Psoas muscle (tissue), 8 donors: Measurements from ENCODE around the gene ACOXL. TPM values are rescaled to one million over a fixed set of nuclear protein-coding genes. Genes with fewer than 3 reads are reported as not detected.

ENCODE experiments used
- ATAC-seq, 4 donors: fragments of 200-7000 bp; cut with Tn5 transposase; one replicate each; pipeline ENCODE4 v1.9.1; 2020; ENCODE audit warnings: moderate library complexity in 3 of 4, mild to moderate bottlenecking in 2 of 4
- DNase-seq, 2 donors: peaks; one replicate each; pipeline ENCODE4 v3.0.0-alpha.2; 2020
- H3K27ac ChIP-seq: fragments of 200-600 bp; one replicate; pipeline ENCODE4 v1.8.0; 2022
- H3K27me3 ChIP-seq, 3 donors: fragments of 200-600 bp in 1 of 3; one replicate each; pipeline versions ENCODE4 v1.6.1 to v1.8.0; 2013 to 2022; ENCODE audit warnings: low read length in 2 of 3, mild to moderate bottlenecking in 2 of 3, moderate library complexity in 1 of 3; ENCODE audit not compliant: insufficient read depth in 3 of 3
- H3K36me3 ChIP-seq, 2 donors: fragments of 200-600 bp in 1 of 2; one replicate each; pipeline versions ENCODE4 v1.6.1 to v1.8.0; 2013 to 2022; ENCODE audit warnings: low read depth in 1 of 2, mild to moderate bottlenecking in 1 of 2, moderate library complexity in 1 of 2; ENCODE audit not compliant: insufficient read depth in 1 of 2
- H3K4me1 ChIP-seq: fragments of 200-600 bp; one replicate; pipeline ENCODE4 v1.8.0; 2022
- H3K4me3 ChIP-seq: fragments of 200-600 bp; one replicate; pipeline ENCODE4 v1.8.0; 2022; ENCODE audit warnings: mild to moderate bottlenecking
- H3K9me3 ChIP-seq: fragments of 200-600 bp; one replicate; pipeline ENCODE4 v1.8.0; 2022
- WGBS, 3 donors: extraction: QIAGEN DNeasy Blood & Tissue Kit; methylation state at CpG; one replicate each; pipeline versions ENCODE4 v1.1.6 to v1.1.7; 2013; 5-methylcytosine and 5-hydroxymethylcytosine counted together
- intact Hi-C, 2 donors: fragments of 100-400 bp; cut with DNase I; formaldehyde crosslinking; loops; one replicate each; pipeline versions ENCODE4 v1.11.0 to v1.14.2; 2022
- polyA plus RNA-seq, 3 donors: library from polyadenylated mRNA; stranded (reverse); fragments of 200-250 nt; gene quantifications; one replicate each; pipeline ENCODE4 v1.2.3, GENCODE V29; 2013
- total RNA-seq, 4 donors: library from RNA; stranded (reverse); fragmentation: NEBNext Ultra II Directional in 2 of 4; extraction: Animal tissue kit (Norgen Biotek cat#: 25700) in 2 of 4; gene quantifications; one replicate each; pipeline versions ENCODE4 v1.2.1 to v1.2.4, GENCODE V29; 2021 to 2023
- TF ChIP-seq, protein P1 (sequence below): fragments of 200-600 bp; IDR thresholded peaks from one replicate; pipeline ENCODE4 v1.8.0; 2022; ENCODE audit warnings: antibody characterized with exemption
- donor health status: healthy with polysubstance abuse.
- donor health status: DM: no; HTN: no; CAD: no; lungs with moderate emphysema.
- donor health status: Bipolar disorder and iron deficiency.
- donor health status: healthy.
- donor health status: DM: yes; HTN: yes; CAD: no.
- donor health status: DM: no; HTN: no; CAD: no.
- donor health status: DM: no; HTN: no; CAD: no.
- donor health status: DM: yes; HTN: yes; CAD: no.

The ACOXL gene
- total and polyA plus RNA-seq, 7 donors: 0.01 TPM; not detected in 6

DNA sequence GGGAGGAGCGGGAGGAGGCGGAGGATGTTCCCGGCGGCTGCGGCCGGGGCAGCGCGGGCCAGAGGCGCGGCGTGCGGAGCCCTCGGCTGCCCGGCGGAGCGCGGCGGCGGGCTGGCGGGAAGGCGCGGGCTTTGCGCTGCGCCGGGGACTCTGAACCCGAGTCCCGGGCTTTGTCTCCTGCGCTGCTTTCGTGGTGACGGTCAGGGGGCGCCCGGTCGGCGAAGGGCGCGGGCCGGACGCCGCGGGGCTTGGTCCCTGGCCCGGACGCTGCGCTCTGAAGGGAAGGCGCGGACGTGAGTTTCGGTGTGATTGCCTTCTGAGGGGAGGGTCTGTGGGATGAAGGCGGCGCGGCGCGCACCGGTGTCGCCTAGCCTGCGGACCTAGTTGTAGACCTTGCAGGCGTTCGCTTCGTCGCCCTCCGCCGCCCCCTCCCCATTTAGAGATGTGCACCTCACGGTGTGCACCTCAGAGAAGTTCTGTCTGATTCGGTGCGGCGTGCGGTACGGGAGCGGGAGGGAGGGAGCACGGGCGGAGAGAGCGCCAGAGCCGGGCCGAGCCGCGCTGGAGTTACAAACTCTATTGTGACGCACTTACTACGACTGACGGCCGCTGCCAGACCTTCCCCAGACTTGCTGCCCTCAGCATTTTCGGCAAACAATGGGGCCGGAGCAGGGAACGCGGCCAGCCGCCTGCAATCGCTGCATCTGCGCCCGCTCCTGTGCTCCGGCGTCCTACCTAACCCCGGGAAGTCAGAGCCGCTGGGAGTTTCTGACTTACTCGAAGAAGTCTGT is 390.5 kb downstream of the ACOXL start:
- Histone ChIP-seq H3K4me3 (peak overlapping the region; percentile 84), H3K36me3 (peaks cover 0 to 33% of the 10 kb centered on the region in 2 donors), H3K27me3 (no peaks in the 10 kb centered on the region), H3K9me3 (no peaks in the 10 kb centered on the region), H3K27ac (peak overlapping the region; percentile 93), H3K4me1 (peaks cover 12% of the 10 kb centered on the region)
- intact Hi-C loops: loop anchor here in 1 of 2 donors (10.0 kb wide), 1 partner anchor 308 kb away; no protein-coding TSS in a partner anchor
- TF ChIP-seq, protein P1, sequence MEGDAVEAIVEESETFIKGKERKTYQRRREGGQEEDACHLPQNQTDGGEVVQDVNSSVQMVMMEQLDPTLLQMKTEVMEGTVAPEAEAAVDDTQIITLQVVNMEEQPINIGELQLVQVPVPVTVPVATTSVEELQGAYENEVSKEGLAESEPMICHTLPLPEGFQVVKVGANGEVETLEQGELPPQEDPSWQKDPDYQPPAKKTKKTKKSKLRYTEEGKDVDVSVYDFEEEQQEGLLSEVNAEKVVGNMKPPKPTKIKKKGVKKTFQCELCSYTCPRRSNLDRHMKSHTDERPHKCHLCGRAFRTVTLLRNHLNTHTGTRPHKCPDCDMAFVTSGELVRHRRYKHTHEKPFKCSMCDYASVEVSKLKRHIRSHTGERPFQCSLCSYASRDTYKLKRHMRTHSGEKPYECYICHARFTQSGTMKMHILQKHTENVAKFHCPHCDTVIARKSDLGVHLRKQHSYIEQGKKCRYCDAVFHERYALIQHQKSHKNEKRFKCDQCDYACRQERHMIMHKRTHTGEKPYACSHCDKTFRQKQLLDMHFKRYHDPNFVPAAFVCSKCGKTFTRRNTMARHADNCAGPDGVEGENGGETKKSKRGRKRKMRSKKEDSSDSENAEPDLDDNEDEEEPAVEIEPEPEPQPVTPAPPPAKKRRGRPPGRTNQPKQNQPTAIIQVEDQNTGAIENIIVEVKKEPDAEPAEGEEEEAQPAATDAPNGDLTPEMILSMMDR: no peak
- peak; percentile 41 to 68 (median 66) for ATAC-seq
- DNase-seq: peak; percentile 87 to 92
- WGBS, 3 donors: 0% methylated on average over 63 to 92 of the region's 92 CpGs

DNA sequence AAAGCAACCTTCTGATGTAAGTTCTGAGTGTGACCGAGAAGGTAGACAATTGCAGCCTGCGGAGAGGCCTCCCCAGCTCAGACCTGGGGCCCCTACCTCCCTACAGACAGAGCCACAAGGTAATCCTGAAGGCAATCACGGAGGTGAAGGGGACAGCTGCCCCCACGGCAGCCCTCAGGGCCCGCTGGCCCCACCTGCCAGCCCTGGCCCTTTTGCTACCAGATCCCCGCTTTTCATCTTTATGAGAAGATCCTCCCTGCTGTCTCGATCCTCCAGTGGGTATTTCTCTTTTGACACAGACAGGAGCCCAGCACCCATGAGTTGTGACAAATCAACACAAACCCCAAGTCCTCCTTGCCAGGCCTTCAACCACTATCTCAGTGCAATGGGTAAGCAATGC is 391.4 kb downstream of the ACOXL start:
- Histone ChIP-seq H3K27me3 (no peaks in the 10 kb centered on the region), H3K27ac (peak overlapping the region; percentile 93), H3K9me3 (no peaks in the 10 kb centered on the region), H3K4me3 (peak overlapping the region; percentile 84), H3K4me1 (peaks cover 12% of the 10 kb centered on the region), H3K36me3 (peaks cover 0 to 40% of the 10 kb centered on the region in 2 donors)
- WGBS, 3 donors: 87 to 88% (median 87%) methylated on average over 7 of the region's 7 CpGs
- TF ChIP-seq, protein P1: no peak
- DNase-seq (no peak), ATAC-seq (no peak)
- intact Hi-C loops: loop anchor here in 1 of 2 donors (10.0 kb wide), 1 partner anchor 309 kb away; no protein-coding TSS in a partner anchor

DNA sequence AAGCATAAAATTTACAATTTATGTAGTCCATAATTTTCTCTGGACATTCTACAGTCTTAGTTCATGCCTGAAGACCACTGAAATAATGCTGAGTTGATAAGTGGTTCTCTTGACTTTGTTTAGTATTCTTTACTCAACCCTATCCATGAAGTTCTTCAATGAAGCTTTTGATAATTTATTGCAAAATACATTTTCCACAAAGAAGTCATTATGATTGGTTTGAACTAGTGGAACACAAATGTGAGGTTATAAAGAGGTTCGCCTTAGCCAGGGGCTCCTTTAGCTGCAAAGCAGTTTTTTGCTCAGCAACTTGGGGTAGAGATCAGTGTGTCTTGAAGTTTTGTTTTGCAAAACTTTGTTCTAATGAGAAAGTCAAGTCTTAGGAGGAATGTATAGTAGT is 394.2 kb downstream of the ACOXL start:
- H3K27me3 ChIP-seq: no peaks in the 10 kb centered on the region
- no peak overlapping the region for H3K27ac ChIP-seq
- ATAC-seq (no peak), DNase-seq (no peak)
- peaks cover 7% of the 10 kb centered on the region for H3K4me1 ChIP-seq
- H3K9me3 ChIP-seq: no peaks in the 10 kb centered on the region
- TF ChIP-seq, protein P1: no peak
- H3K36me3 ChIP-seq: peaks cover 0 to 48% of the 10 kb centered on the region in 2 donors
- no peak overlapping the region for H3K4me3 ChIP-seq
- intact Hi-C loops: loop anchor here in 1 of 2 donors (10.0 kb wide), 1 partner anchor 312 kb away; no protein-coding TSS in a partner anchor
- WGBS, 3 donors: 86 to 97% (median 89%) methylated on average over 1 of the region's 1 CpG

DNA sequence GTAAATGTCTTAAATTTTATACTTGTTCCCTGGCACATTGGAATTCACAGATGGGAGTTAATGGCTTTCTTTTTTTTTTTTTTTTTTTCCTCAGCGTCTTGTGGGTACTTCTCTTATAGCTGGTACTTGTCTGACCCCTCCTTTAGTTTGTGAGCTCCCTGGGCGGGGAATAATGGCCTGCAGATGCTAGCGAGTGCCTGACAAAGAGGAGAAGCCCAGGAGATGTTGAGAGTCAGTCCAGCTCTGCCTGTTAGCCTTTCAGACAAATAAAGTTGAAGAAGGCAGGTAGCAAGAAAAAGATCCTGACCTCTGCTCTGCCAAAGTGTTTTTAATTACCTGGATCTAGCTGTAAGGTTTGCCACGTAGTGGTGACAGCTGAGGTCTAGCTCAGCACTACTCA is 395.0 kb downstream of the ACOXL start:
- ATAC-seq: no peak
- WGBS, 3 donors: 54 to 67% (median 57%) methylated on average over 4 of the region's 4 CpGs
- Histone ChIP-seq H3K9me3 (no peaks in the 10 kb centered on the region), H3K27me3 (no peaks in the 10 kb centered on the region), H3K27ac (no peak overlapping the region), H3K4me3 (no peak overlapping the region), H3K36me3 (peaks cover 0 to 48% of the 10 kb centered on the region in 2 donors), H3K4me1 (peaks cover 7% of the 10 kb centered on the region)
- TF ChIP-seq, protein P1: no peak
- intact Hi-C loops: loop anchor here in 1 of 2 donors (10.0 kb wide), 1 partner anchor 313 kb away; no protein-coding TSS in a partner anchor
- no peak for DNase-seq
